ENCODE data around the gene SLIT1.

- TF ChIP-seq CTCF (IDR thresholded peaks at IDR 0.05) (no peak), POLR2A (IDR thresholded peaks at IDR 0.05) (no peak)
Measured at GRCh38 chr10:97003804-97004201, 182.0 kb downstream of the SLIT1 start.

Data from body of pancreas (tissue), 4 donors.